Measurements from ENCODE around the gene KRT17. TPM values are rescaled to one million over a fixed set of nuclear protein-coding genes. Genes with fewer than 3 reads are reported as not detected.

The KRT17 gene
- total and polyA plus RNA-seq, 2 donors (not counting 1 experiment from before 2014, with no cell fraction given), result not detected

DNA sequence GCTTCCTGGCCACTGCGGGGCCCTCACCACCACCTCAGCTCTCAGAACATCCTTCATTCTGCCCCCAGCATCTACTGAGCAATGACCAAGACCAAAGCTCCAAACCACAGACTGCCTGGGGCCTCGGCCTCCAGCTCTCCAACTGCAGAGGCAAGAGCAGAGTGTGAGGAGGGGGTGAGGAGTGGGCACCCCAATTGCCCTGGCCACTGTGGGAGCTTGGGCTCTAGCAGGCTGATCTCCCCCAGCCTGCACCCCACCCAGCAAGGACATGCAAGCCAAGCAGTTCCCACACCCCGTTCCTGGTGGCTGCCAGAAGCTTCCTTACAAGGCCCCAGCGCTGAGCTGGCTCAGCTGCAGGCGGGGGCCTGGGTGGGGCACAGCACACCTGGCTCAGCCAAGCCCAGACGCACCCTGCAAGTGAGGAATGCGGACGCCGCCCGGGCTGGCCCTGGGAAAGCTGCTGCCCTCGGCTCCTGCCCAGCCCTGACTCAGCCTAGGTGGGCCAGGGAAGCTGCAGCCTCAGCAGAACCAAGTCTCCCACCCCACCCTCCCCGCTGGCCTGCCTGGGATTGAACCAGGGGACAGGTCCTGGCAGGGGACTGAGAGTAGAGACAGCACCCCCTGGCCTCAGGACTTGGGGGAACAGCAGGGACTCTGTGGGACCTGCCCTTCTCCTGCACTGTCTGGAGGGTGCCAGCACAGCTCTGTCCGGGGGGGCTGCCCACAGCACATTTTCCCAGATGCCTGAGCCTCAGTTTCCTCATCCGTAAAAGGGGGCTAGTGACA is 29.7 kb upstream of the KRT17 start:
- Histone ChIP-seq H3K27me3 (replicated peaks in 1 of 4; ENCODE audit: control extremely low read depth in 1 of 4, control insufficient read depth in 3 of 4, insufficient read depth in 4 of 4, low read length in 3 of 4) (no peaks in the 10 kb centered on the region), H3K4me3 (ENCODE audit: control extremely low read depth in 1 of 5, extremely low read depth in 1 of 5, insufficient read depth in 1 of 5, low read depth in 2 of 5, low read length in 4 of 5) (no peak overlapping the region), H3K27ac (ENCODE audit: low read length in 2 of 2) (no peak overlapping the region), H3K36me3 (replicated peaks in 1 of 2; ENCODE audit: control extremely low read depth in 1 of 2, control insufficient read depth in 1 of 2, extremely low read depth in 1 of 2, insufficient read depth in 2 of 2, low read length in 1 of 2) (no peaks in the 10 kb centered on the region), H2AFZ (ENCODE audit: insufficient read depth, low read depth, low read length, poor library complexity, severe bottlenecking) (no peak overlapping the region), H4K20me1 (ENCODE audit: control insufficient read depth, insufficient read depth, low read length, poor library complexity, severe bottlenecking) (no peaks in the 10 kb centered on the region), H3K4me2 (replicated peaks; ENCODE audit: low read depth, low read length, poor library complexity, severe bottlenecking) (no peak overlapping the region), H3K9me3 (ENCODE audit: control extremely low read depth in 1 of 3, control insufficient read depth in 2 of 3, insufficient read depth in 1 of 3, low read length in 2 of 3) (no peaks in the 10 kb centered on the region), H3K79me2 (ENCODE audit: control insufficient read depth, insufficient read depth, low read length) (no peaks in the 10 kb centered on the region), H3K4me1 (ENCODE audit: control insufficient read depth in 2 of 2, insufficient read depth in 2 of 2, low read length in 2 of 2) (peaks cover 0 to 3% of the 10 kb centered on the region in 2 donors), H3K9ac (ENCODE audit: low read length) (no peak overlapping the region)
- ChIA-PET POLR2A (no interaction called here), CTCF (interaction anchor here (11.9 kb wide), 1 partner anchor 11 kb away, joined by 438 read pairs; no protein-coding TSS in a partner anchor)
- intact Hi-C loops (cut with micrococcal nuclease), result no loop called here
- no peak for ATAC-seq (ENCODE audit: low read depth)
- no peak for DNase-seq
- TF ChIP-seq EZH2 (IDR thresholded peaks at IDR 0.05; ENCODE audit: borderline replicate concordance, insufficient read depth, low read depth, low read length, poor library complexity, severe bottlenecking), result no peak
- TF ChIP-seq, protein P1, sequence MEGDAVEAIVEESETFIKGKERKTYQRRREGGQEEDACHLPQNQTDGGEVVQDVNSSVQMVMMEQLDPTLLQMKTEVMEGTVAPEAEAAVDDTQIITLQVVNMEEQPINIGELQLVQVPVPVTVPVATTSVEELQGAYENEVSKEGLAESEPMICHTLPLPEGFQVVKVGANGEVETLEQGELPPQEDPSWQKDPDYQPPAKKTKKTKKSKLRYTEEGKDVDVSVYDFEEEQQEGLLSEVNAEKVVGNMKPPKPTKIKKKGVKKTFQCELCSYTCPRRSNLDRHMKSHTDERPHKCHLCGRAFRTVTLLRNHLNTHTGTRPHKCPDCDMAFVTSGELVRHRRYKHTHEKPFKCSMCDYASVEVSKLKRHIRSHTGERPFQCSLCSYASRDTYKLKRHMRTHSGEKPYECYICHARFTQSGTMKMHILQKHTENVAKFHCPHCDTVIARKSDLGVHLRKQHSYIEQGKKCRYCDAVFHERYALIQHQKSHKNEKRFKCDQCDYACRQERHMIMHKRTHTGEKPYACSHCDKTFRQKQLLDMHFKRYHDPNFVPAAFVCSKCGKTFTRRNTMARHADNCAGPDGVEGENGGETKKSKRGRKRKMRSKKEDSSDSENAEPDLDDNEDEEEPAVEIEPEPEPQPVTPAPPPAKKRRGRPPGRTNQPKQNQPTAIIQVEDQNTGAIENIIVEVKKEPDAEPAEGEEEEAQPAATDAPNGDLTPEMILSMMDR (IDR thresholded peaks at IDR 0.05), result no peak
- Mint-ChIP-seq H3K9me3 (ENCODE audit: insufficient read depth) (no peaks in the 10 kb centered on the region), H3K27ac (no peak overlapping the region), H3K27me3 (no peaks in the 10 kb centered on the region), H3K4me1 (no peaks in the 10 kb centered on the region), H3K4me3 (no peak overlapping the region)
- 84% methylated on average over 13 of the region's 14 CpGs for WGBS (ENCODE audit: insufficient coverage)

DNA sequence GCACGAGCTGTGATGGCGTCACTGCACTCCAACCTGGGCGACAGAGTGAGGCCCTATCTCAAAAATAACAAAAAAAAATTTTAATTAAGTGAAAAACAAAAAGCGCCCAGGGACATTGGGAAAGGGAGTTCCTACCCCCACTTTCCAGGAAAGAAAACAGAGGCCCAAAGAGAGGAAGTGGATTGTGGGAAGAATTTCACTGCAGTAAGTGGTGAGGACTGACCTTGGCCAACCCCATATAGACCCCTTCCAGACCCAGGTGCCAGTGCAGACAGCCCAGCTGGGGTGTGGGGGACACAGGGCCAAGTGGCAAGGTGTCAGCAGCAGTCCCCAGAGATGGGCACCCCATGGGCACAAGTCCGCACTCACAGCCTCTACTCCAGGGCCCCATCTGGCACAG is 29.0 kb upstream of the KRT17 start:
- TF ChIP-seq, protein P1 (IDR thresholded peaks at IDR 0.05), result no peak
- no peak for TF ChIP-seq EZH2 (IDR thresholded peaks at IDR 0.05; ENCODE audit: borderline replicate concordance, insufficient read depth, low read depth, low read length, poor library complexity, severe bottlenecking)
- H3K9me3 ChIP-seq (ENCODE audit: control extremely low read depth in 1 of 3, control insufficient read depth in 2 of 3, insufficient read depth in 1 of 3, low read length in 2 of 3), result no peaks in the 10 kb centered on the region

More for the DNA sequence above, 29.0 kb upstream of the KRT17 start:
- peaks cover 4 to 10% of the 10 kb centered on the region in 2 donors for H3K4me1 ChIP-seq (ENCODE audit: control insufficient read depth in 2 of 2, insufficient read depth in 2 of 2, low read length in 2 of 2)
- ChIA-PET POLR2A (no interaction called here), CTCF (interaction anchor here (1.8 to 11.9 kb wide), 2 partner anchors 12 to 103 kb away, joined by 6 to 438 read pairs; no protein-coding TSS in a partner anchor)
- ATAC-seq (ENCODE audit: low read depth) (no peak), DNase-seq (no peak)
- no peaks in the 10 kb centered on the region for H3K79me2 ChIP-seq (ENCODE audit: control insufficient read depth, insufficient read depth, low read length)
- WGBS (ENCODE audit: insufficient coverage), result 89% methylated on average over 1 of the region's 5 CpGs
- no peak overlapping the region for H2AFZ ChIP-seq (ENCODE audit: insufficient read depth, low read depth, low read length, poor library complexity, severe bottlenecking)
- H3K27ac ChIP-seq (ENCODE audit: low read length in 2 of 2), result no peak overlapping the region
- H3K4me2 ChIP-seq (replicated peaks; ENCODE audit: low read depth, low read length, poor library complexity, severe bottlenecking), result no peak overlapping the region
- no peaks in the 10 kb centered on the region for H3K36me3 ChIP-seq (replicated peaks in 1 of 2; ENCODE audit: control extremely low read depth in 1 of 2, control insufficient read depth in 1 of 2, extremely low read depth in 1 of 2, insufficient read depth in 2 of 2, low read length in 1 of 2)
- no peak overlapping the region for H3K4me3 ChIP-seq (ENCODE audit: control extremely low read depth in 1 of 5, extremely low read depth in 1 of 5, insufficient read depth in 1 of 5, low read depth in 2 of 5, low read length in 4 of 5)
- no peaks in the 10 kb centered on the region for H4K20me1 ChIP-seq (ENCODE audit: control insufficient read depth, insufficient read depth, low read length, poor library complexity, severe bottlenecking)
- no peak overlapping the region for H3K27ac Mint-ChIP-seq
- H3K4me3 Mint-ChIP-seq, result no peak overlapping the region
- peaks cover 4% of the 10 kb centered on the region for H3K4me1 Mint-ChIP-seq
- intact Hi-C loops (cut with micrococcal nuclease), result no loop called here
- no peak overlapping the region for H3K9ac ChIP-seq (ENCODE audit: low read length)
- no peaks in the 10 kb centered on the region for H3K9me3 Mint-ChIP-seq (ENCODE audit: insufficient read depth)
- H3K27me3 ChIP-seq (replicated peaks in 1 of 4; ENCODE audit: control extremely low read depth in 1 of 4, control insufficient read depth in 3 of 4, insufficient read depth in 4 of 4, low read length in 3 of 4), result no peaks in the 10 kb centered on the region
- H3K27me3 Mint-ChIP-seq, result no peaks in the 10 kb centered on the region
